GM21786 (cell line): ENCODE data around the gene BABAM2.
"Not testable (repeated sequence)": the region's sequence is repeated elsewhere in the genome, so short reads cannot be mapped to it uniquely, and the experiment has no call there.

ENCODE experiments used
- ATAC-seq: cut with Tn5 transposase; IDR thresholded peaks from one replicate; pipeline ENCODE4 v1.9.1; 2021; ENCODE audit not compliant: unreplicated experiment

BABAM2 gene

DNA sequence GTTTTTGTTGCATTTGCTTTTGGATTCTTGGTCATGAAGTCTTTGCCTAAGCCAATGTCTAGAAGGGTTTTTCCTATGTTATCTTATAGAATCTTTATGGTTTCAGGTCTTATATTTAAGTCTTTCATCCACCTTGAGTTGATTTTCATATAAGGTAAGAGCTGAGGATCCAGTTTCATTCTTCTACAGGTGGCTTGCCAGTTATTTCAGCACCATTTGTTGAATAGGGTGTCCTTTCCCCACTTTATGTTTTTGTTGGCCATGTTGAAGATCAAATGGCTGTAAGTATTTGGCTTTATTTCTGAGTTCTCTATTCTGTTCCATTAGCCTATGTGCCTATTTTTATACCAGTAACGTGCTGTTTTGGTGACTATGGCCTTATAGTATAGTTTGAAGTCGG lies 129.0 kb downstream of the BABAM2 start:
- not testable (repeated sequence) for ATAC-seq

DNA sequence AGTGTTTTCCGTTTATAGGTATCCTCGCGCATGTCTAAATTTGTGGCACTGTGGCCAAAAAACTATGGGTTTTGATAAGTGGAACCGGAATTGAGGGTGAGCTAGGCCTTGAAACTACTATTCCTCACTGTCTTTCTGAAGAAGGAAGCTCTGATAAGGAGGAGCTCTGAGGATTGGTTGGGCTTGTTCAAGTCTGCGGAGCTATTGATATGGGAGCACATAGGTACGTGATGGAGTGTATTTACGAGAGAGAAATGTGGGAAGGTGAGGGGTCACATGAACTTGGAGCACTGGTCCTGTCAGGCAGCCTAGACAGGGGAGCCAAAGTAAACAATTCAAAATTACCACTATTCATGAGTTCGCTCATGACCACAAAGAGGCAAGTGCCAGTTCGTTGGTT lies 131.4 kb downstream of the BABAM2 start:
- no peak for ATAC-seq

DNA sequence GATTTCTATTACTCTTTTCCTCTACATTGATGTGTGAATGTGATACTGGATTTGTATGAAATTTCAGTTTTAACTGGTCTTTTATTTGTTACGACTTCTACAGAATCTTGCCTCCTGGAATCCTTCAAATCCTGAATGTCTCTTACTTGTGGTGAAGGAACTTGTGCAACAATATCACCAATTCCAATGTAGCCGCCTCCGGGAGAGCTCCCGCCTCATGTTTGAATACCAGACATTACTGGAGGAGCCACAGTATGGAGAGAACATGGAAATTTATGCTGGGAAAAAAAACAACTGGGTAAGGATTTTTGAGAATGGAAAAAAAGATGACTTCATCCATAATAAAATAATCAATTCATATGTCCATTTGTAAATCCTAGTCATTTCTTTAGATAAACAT lies 134.6 kb downstream of the BABAM2 start:
- ATAC-seq = no peak

DNA sequence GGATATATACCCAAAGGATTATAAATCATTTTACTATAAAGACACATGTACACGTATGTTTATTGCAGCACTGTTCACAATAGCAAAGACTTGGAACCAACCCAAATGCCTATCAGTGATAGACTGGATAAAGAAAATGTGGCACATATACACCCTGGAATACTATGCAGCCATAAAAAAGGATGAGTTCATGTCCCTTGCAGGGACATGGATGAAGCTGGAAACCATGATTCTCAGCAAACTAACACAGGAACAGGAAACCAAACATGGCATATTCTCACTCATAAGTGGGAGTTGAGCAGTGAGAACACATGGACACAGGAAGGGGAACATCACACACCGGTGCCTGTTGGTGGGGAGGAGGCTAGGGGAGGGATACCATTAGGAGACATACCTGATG lies 135.7 kb downstream of the BABAM2 start:
- ATAC-seq = not testable (repeated sequence)

DNA sequence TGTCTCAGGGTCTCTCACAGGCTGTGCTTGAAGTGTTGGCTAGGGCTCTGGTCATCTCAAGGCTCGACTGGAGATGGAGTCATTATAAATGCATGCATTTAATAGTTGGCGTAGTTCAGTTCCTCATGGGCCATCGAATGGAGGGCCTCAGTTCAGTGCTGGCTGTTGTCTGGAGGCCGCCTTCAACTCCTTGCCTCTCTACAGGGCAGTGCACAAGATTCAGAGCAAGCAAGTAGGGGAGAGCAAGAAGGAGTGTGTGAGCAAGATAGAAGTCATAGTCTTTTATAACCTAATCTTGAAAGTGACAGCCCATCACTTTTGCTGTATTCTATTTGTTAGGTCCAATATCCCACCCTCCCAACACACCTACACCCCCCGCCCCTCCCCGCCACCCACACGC lies 137.5 kb downstream of the BABAM2 start:
- no peak for ATAC-seq

DNA sequence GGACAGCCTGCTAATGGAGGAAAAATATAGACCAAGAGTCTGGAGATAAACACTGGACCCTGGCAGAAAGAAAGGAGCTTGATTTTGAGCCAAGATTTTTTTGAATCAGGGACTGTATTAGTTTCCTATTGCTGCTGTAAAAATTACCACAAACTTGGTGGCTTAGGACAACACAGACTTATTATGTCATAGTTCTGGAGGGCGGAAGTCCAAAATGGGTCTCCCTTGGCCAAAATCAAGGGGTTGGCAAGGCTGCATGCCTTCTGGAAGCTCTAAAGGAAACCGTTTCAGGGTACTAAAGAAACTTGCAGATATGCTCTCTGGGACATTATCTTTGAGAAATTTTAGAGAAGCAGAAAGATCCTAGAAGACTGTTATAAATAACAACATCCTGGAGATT lies 140.1 kb downstream of the BABAM2 start:
- ATAC-seq = no peak

DNA sequence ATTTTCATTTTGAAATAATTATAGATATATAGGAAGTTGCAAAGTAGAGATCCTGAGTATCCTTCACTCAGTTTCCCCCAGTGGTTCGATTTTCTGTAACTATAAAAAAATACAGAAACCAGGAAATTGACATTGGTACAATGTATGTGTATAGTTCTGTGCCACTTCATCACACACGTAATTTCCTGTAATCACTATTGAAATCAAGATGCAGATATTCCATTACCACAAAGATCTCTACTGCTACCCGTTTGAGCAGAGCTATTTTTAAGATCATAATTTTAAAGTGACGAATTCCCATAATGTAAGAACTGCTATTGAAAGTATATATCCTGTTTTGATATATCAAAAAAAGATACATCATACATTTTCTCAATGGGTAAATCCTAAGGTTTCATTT lies 142.3 kb downstream of the BABAM2 start:
- no peak for ATAC-seq

DNA sequence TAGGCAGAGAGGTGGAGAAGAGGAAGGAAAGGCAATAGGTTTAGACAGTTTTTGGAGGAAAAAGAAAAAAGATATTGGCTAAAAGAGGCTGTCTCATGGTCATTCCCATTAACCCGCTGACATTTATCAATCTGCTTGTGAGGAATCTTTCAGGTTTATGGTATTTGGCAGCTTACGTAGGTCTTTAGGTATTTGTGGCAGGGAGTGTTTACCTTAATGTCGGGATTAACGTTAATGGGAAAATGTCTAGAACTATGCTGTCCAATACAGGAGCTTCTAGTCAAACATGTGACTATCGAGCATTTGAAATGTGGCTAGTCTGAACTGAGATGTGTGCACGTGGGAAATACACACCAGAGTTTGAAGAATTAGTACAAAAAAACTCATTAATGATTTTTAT lies 144.2 kb downstream of the BABAM2 start:
- ATAC-seq = no peak

DNA sequence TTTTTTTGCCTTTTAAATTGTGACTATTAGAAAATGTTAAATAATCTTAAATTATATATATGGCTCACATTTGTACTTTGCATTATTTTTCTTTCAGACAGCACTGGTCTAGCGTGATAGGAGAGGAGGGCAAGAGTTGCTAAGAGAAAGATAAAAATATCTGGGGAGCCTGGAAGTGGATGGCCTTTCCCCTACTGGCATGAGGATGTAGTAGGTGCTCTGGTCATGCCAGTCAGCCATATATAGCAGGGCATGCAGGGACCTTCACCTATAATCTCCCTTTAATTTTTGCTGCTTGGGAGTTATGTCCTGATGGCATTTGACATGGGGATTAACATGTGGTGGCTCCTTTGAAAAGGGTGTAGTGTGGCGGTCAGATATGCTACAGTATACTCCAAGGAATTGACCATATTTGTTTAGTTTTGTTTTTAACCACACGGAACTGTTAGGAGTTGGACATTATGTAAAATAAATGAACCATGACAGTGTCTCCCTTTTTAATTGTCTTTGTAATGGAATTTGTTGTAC lies 144.7 kb downstream of the BABAM2 start:
- no peak for ATAC-seq

DNA sequence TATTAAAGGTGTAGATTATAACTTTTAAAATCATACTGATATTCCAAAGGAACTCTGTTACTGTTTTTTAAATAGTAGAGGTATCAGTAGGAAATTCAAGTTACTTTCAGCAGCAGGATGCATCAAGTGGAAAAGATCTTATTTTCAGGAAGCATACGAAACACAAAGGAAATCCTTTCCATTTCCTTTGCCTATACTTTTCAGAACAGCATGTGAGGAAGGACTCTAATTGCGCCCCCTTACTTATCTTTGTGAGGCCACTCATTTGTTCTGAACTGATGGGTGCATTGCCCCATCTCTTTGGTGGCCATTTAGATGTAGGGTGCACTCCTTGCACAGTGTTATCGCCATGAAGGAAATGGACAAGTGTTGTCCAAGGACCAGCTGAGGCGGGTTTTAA lies 145.3 kb downstream of the BABAM2 start:
- ATAC-seq = no peak

DNA sequence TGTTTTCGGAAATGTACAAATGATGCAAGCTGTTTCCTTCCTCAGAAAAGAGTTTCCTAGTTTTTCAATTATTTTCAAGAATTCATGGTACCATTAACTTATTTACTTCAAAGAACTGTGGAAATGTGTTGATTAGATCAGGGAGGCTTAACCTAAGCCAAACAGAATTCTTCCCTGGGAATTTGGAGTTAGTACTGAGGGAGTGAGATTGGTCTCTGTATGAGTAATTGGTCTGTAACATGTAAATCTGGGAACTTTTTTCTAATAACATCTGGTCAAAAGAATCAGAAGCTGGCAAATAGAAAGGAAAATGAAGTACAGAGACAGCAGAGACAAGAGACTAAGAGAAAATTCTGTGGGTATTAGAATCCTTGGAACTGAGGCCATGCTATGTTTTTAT lies 145.8 kb downstream of the BABAM2 start:
- ATAC-seq = no peak

DNA sequence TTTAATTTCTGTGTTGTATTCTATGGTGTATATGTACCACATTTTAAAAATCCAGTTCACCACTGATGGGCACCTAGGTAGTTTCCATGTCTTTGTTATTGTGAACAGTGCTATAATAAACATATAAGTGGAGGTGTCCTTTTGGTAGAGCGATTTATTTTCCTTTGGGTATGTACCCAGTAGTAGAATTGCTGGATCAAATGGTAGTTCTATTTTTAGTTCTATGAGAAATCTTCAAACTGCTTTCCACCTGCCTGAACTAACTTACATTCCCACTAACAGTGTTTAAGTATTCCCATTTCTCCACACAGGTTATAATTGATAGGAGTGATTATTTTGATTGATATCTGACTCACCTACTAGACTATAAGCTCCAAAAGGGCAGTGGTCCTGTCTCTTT lies 148.2 kb downstream of the BABAM2 start:
- no peak for ATAC-seq

DNA sequence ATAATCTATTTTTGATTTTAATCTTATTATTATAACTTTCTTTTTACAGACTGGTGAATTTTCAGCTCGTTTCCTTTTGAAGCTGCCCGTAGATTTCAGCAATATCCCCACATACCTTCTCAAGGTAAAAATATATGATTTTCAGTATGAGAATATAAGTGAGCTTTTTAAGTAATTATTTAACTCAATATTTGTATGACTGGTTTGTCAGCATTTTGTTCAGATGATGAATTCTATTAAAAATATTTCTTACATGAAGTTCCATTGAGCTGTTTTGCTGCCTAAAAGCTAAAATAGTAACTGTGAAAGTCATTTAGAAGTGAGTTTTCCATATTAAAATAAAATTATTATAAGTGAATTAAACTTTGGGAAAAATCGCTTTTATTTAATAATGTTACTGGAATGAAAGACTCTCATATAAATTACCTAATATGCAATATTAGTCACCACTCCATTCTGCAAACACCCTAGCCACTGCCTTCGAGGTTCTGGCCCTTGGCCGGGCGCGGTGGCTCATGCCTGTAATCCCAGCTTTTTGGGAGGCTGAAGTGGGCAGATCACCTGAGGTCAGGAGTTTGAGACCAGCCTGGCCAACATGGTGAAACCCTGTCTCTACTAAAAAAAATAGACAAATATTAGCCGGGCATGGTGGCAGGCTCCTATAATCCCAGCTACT lies 155.3 kb downstream of the BABAM2 start:
- ATAC-seq = no peak

DNA sequence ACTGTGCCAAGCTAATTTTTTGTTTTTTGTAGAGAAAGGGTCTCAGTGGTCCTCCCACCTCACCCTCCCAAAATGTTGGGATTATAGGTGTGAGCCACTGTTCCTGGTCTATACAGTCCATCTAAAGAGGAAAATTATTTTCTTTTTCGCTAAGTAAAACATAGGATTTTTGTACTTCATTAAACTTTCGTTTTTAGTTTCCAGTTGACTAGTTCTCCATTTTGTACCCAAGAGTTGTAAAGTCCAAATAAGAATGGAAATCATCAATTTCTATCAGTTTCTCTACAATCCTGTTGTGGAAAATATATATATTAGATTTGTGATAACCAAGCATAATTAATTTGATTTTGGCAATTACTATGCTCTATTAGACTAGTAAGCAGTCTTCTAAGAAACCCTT lies 156.4 kb downstream of the BABAM2 start:
- ATAC-seq = no peak

DNA sequence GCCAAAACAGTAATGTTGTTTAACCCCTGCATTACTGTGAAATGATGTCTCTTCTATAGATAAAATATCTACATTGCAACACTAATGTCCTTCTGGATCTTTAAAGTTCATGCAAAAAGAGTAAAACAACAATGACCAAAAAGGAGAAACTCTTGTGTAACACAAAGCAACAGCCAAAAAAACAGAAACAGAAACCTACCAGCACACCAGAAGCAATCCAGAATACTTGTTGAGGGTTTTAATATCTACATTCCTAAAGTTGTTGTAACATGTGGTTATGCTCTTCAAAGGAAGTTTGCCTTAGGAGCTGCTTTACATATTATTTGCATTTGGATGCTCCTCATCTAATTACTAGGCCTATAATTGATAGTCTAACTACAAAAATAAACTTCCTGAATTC lies 157.2 kb downstream of the BABAM2 start:
- no peak for ATAC-seq

DNA sequence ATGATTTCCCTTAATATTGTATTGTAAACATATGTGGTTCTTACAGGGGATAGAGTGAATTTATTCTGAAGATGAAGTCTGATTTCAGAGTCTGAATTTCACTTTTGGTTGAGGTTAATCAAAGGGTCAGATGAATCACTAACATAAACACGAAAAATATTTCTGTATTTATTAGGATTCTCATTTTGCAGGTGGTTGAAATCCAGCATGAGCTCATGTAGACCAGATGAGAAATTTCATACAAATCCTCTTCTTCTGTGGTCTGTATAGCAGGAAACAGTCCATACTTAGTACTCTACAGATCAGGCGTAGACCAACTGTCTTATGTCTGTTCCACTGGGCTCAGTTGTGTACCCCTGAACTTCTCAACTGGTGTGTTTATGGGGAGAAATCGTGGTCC lies 157.8 kb downstream of the BABAM2 start:
- no peak for ATAC-seq

DNA sequence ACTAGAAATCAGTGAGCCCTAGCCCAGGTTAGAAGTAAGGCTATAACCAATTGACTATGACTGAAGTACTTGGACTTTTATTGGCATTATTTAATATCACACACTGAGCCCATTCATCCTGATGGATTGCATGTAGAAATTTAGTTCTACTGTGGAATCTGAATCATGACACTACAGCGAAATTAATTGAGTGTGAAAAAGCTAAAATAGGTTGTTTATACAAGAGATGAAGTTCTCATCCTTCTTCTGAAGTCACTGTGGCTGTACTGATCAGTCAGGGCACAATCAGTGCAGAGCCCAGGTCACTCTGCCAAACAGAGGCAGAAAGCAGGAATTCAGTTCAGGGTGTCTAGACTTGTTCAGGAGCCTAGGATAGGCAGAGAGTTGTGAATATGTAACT lies 158.9 kb downstream of the BABAM2 start:
- no peak for ATAC-seq

DNA sequence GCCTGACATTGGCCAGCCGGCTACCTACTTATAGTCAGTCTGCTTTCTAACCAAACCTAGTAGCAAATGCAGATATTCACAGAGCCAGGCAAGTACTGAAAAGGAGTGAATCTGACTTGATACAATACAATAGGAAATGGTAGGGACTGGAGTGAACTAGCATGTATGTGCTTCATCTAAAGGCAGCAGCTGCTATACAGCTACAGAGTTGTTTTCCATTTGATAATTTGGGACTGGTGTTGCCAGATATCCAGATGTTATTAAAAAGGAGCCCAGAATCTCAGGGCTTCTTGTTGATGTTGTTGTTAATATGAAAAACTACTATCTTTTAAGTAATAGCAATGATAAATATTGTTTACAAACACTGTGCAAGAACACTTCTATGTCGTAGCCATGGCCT lies 159.4 kb downstream of the BABAM2 start:
- no peak for ATAC-seq

DNA sequence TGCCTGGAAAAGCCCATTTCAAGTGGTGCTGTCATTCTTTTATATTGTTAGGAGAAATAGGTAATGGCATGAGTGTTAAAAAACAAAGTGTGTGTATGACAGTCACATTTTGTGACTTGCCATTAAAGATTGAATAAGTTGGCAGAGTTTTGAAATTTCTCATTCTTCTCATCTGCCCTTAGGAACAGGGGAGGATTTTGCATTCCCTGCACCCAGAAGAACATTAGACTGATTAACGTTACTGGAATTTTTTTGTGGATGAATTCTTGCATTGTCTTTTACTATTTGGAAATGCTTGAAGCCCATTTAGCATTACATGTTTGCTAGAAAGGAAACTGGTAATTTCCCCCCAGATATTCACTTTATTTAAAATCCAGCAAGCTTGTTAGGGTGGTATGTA lies 162.2 kb downstream of the BABAM2 start:
- ATAC-seq = no peak

DNA sequence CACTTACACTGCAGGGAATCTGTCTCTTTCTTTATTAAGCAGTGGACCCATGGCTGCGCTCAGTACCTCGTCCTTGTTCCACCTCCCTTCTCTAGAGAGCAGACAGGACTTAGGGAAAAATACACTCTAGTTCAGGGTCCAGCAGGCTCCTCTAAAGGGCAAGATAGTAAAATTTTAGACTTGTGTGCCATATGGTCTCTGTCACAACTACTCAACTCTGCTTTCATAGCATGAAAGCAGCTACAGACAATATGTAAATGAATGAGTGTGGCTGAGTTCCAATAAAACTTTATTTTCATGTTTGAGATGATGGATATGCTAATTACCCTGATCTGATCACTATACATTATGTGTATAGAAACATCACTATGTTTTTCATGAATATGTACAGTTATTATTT lies 163.1 kb downstream of the BABAM2 start:
- ATAC-seq = no peak

DNA sequence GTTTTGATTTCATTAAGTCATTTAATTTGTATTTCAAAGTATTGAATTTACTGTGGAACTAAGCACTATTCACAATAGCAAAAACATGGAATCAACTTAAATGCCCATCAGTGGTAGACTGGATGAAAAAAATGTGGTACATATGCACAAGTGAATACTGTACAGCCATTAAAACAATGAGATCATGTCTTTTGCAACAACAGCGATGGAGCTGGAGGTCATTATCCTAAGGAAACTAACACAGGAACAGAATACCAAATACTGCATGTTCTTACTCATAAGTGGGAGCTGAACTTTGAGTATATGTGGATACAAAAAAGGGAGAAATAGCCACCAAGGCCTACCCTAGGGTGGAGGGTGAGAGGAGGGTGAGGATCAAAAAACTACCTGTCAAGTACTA lies 164.4 kb downstream of the BABAM2 start:
- no peak for ATAC-seq

DNA sequence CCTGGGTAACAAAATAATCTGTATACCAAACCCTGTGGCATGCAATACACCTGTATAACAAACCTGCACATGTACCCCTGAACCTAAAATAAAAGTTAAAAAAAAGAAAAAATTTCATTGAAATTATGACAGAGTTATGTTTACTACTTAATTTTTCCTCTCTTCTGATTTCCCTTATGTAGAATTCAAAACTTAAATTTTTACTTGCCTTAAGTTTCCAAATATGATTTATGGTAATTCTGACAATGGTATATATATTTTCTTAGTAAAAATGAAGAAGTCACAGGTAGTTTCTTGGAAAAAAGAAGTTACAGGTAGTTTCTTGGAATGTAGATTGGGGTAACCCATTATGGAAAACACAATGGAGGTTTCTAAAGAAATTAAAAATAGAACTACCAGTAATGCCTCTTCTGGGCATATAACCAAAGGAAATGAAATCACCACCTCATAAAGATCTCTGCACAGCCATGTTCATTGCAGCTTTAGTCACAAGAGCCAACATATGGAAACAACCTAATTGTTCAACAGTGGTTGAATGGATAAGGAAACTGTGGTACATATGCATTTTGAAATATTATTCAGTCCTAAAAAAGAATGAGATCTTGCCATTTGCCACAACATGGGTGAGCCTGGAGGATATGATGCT lies 164.9 kb downstream of the BABAM2 start:
- no peak for ATAC-seq

DNA sequence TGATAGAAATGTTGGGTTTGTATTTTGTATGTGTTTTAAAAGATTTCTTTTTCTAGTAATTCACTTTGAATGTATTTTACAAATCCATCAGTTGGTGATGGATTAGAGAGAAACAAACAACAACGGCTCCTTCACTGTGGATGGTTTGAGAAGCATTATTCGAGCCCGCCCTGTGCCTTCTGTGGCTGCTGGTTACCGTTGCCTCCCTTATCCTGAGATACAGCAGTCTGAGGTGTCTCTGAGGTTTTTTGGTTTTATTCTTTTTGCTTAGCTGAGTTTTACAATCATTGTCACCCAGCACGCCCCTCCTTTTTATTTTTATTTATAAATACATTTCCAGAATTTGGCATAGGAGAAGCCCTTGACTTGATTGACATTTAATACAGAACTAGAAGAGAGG lies 168.3 kb downstream of the BABAM2 start:
- ATAC-seq = no peak
